DMS53 (cell line): ENCODE measurements around the gene ADGRD2.
"Not testable (repeated sequence)": the region's sequence is repeated elsewhere in the genome, so short reads cannot be mapped to it uniquely, and the experiment has no call there.

Experiments
- DNase-seq: peaks from one replicate; lab custom pipeline; 2025; lab: John Stamatoyannopoulos, UW

The ADGRD2 gene

DNA sequence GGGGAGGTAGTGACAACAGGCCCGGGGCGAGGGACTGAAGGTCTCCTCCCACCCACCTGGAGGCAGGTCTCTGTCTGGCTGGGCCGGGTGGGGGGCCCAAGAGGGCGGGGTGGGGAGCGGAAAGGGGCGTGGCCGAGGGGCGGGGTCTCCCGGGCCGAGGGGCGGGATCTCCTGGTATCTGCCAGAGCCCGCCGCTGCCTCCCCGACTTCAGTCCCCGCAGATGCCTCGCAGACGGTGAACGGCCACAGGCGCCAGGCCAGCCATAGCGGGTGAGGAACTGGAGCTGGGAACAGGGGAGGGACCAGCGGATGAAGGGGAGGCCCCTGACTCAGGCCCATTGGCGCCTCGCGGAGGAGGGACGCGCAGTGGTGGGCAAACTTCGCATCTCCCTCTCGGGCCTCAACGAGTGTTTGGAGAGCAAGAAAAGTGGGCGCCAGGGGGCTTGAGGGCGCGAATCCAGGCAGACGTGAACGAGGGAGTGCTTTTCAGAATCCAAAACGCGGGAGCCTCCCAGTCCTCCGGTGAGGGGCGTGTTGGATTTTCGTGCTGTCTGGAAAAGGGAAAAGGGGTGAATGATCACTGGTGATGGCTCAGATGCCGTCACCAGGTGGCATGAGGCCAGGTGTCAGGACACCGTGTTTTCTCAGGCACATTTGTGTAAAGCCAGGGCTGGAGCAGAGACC is at the start of gene ADGRD2:
ADGRD2 (plus strand) TSS at position 211 of the 684 bp plus-strand sequence. CDS start 1,216 bp downstream, outside the sequence.
- peak; percentile 71 for DNase-seq

DNA sequence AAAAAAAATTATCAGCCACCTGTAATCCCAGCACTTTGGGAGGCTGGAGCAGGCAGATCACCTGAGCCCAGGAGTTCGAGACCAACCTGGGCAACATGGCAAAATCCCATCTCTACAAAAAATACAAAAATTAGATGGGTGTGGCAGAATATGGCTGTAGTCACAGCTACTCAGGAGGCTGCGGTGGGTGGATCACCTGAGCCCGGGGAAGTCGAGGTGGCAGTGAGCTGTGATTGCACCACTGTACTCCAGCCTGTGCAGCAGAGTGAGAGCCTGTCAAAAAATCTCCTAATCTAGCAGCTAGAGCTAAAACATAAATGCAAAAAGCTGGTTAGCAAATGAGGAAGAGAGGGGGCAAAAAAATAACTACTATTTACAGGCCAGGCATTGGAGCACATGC is 47.0 kb upstream of the ADGRD2 start:
- no peak for DNase-seq

GRCh38 chr9:124409410-124409809 is 40.8 kb upstream of the ADGRD2 start:
- no peak for DNase-seq

DNA sequence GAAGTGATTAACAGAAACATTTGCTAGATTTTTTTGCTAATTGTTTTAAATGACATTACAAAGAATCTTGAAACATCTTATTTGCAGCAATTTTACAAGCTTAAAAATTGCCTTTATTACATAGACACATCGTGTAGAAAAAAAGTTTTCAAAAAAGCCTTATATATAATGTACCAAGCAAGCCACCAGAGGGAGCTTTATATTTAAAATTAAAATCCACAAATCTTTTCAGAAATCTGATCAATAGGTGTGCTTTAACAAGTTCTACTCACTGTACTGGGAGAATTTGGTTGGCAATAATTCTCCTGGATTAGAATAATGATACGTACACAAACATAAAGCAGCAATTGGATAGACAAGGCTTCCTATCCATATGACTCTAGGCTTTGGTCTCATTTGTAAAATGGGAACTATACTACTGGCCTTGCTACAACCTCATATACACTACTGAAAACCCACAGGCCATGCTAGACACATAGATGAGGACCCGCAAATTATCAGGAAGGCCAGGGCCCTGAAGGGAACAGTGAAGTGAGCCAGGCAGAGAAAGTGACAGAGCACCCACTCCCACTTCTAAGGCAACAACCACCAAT is 39.8 kb upstream of the ADGRD2 start:
- peak; percentile 19 for DNase-seq

DNA sequence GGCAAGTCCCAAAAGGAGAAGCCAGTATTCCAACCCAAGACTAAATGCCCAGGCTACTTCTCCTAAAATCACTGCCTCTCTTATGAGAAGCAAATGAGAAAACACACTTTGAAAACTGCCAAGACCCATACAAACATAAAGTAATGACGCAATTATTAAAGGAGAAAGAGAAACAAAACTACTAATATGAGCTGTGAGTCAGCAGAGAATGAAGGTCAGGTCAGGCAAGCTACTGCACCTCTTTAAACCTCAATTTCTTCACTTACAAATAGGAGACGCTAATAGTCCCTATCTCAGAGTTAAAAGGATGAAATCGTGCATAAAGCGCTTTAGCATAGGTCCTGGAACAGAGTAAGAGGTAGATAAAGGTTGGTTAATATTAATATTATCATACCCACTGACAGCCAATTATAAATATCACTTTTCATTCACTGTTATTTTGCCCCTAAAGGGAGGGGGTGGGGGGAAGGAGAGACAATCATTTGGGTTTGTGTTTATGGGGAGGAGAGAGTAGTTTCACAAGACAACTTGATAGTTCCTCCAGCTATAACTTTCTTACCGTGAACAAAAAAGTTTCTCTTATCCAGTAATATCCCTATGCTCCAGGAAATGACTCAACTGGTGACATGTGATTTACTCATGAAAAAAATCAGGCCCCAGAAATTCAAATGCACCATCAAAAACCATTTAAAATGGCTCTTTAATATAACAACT is 38.6 kb upstream of the ADGRD2 start:
- DNase-seq = no peak

- no peak for DNase-seq
These were observed 38.0 kb upstream of the ADGRD2 start for GRCh38 chr9:124412228-124412575.

DNA sequence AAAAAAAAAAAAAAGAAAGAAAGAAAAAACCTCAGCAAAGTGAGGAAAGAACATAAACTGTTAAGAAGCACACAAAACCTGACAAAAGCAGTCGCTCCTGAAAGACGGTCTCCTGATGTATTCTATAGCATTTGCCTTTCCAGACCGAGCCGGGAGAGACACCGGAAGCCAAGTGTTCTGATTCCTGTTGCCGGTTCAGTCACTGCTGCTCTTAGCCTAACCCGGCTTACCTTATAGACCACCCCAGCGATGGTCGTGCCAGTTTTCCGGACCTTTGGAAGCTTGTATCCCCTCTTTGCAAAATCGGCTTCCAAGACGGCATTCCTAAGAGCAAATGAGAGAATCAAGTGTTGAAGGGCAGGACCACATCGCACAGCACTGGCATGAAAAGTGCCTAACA is 35.6 kb upstream of the ADGRD2 start:
- peak; percentile 46 for DNase-seq

DNA sequence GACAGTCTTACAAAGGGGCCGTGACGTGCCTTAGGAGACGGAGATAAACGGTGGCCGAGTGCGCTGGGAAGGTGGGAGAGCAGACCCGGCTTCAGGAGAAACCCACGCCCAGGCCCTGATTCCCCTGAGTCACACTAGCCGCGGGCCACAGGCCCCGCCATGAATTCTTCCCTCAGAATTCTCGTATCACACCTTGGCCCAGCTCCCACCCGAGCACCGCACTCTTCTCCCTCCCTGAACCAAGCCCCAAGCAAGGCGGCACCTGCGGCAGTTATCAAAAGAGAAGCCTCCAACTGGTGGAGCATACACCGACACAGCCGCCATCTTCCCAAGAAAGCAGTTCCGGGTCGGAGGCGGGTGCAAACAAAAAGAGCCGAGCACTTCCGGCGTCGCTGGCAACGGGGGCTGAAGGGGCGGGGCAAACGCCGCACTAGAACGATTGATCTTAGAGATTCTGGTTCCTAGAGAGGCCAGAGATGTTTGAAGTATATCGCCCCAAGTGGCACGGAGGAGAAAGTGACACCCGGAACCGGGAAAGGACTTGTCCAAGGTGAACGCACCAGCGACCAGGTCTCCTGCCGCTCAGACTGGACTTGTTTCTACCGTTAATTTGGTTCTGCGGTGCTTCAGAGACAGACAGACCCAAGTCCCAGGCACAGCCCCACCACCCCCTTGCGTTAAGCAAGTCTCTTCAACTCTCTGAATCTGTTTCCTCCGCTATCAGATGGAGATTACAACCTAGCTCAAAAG is 35.0 kb upstream of the ADGRD2 start, which contains the start of gene PSMB7:
PSMB7 (minus strand) TSS at position 341 of the 750 bp plus-strand sequence; CDS start at position 324, 17 bp downstream.
- DNase-seq = peak; percentile 99

GRCh38 chr9:124415852-124416484 is 34.3 kb upstream of the ADGRD2 start:
- peak; percentile 40 for DNase-seq

GRCh38 chr9:124419832-124420489 is 30.3 kb upstream of the ADGRD2 start:
- DNase-seq = no peak

DNA sequence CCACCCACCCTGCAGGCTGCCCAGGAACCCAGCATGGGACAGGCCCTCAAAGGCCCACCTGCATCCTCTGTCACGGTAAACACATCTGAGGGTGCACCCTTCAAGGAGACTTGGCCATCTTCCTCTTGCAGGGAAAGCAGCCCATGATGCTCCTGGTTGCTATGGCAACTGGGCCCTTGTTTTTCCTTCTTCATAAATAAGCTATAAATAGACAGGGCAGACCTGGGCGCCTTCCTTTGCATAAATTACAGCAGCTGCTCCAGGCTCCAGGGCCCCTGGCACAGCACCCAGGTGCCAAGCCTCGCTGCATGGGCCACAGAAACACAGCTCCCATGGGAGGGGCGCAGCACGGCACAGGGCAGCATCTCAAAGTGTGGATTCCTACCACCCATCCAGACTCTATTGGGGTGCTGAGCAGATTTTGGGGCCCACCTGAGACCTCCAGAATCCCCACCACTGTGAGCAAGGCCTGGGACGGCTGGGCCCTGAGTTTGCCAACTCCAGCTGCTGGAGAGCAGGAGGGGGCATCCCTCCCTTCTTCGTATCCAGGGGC is 29.2 kb upstream of the ADGRD2 start:
- peak; percentile 82 for DNase-seq

GRCh38 chr9:124423155-124423554 is 27.1 kb upstream of the ADGRD2 start:
- no peak for DNase-seq

DNA sequence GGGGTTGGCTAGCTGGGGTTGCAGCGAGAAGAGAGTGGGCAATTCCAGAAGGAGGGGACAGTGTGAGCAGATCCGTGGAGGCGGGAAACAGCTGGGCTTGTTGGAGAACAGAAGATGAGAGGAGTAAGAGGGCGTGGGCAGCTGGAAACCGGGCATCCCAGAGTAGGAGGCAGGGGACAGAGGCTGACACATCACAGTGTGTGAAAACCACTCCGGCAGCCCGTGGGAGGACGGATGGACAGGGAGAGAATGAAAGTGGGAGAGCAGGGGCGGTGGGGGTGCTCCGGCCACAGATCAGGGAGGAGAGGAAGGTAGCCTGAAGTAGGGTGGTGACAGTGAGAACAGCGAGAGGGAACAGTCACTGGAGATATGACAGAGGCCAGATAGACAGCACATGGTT is 26.7 kb upstream of the ADGRD2 start:
- DNase-seq = no peak

DNA sequence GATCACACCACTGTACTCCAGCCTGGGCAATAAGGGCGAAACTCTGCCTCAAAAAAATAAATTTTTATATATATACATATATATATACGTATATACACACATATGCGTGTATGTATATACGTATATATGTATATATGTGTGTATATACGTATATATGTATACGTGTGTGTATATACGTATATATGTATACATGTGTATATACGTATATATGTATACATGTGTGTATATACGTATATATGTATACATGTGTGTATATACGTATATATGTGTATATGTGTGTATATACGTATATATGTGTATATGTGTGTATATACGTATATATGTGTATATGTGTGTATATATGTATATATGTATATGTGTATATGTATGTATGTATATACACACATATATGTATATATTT is 24.5 kb upstream of the ADGRD2 start:
- not testable (repeated sequence) for DNase-seq

DNA sequence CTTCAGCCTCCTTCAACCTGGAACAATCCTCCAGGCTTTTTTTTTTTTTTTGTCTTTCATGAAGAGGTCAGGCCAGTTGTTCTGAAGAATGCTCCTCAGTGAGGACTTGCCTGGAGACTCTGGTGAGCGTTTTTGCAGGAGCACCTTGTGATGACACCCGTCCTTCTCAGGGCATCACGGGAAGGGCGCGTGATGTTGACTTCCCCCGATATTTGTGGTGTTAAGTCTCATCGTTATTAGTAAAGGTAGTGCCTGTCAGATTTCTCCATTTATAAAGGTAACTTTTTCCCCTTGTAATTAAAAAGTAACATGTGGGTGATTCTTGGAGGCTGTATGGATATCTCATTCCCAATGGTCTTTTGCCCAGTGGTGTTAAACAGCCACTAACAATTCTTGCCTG is 23.9 kb upstream of the ADGRD2 start:
- no peak for DNase-seq

DNA sequence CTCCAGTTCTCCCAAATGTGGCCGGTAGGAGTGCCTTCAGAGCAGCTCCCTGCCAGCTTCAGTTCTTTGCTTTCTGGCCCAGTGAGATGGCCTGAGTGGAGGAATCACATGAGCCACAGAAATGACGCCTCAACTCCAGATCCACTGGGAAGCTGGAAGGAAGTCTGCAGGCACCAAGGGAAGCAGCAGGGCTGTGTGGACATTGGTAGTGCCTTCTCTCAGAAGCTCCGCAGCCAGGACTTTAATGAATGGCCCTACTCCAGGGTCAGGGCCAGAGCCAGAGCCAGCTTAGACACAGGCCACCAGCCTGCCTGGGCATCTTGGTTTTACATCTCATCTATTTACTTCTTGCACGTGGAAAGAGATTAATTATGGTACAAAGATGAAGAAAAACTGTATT is 23.0 kb upstream of the ADGRD2 start:
- no peak for DNase-seq

DNA sequence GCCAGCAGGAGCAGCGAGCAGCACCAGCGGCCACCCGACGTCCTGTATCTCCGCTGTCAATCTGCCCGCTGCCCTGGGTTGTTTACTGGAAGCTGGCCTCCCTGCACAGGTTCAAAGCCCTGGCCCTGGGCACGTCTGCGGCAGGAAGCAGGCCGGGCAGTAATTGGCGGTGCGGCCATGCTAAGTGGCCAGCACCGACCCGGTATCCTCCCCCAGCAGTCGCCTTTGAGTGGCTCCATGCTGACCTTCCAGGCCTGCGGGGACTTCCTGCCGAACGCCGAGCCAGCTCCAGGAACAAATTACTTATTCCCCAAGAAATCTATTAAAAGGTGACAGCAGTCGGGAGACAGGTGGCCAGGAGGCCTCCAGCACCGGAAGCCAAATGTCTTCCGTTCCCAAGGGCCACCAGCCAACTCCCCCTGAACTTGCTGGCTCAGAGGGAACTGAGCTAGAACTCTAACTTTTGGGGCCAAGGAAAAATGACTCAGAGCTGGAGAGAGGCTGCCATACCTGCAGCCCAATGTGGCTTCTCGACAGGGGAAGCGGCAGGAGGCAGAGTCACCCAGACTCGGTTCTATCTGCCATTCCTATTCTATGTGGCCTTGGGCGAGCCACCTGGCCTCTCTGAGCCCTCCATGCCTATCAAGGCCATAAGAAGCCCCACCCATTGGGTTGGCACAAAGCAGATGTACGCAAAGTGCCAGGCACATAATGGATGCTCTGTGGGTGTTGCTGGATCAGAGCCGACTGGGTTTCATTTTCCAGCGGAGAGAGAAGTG is 21.3 kb upstream of the ADGRD2 start:
- DNase-seq = no peak

GRCh38 chr9:124429530-124429867 is 20.8 kb upstream of the ADGRD2 start:
- no peak for DNase-seq

- no peak for DNase-seq
These were observed 13.9 kb upstream of the ADGRD2 start for GRCh38 chr9:124436320-124436719.

- DNase-seq = no peak
These were observed 13.2 kb upstream of the ADGRD2 start for GRCh38 chr9:124437086-124437485.
